ENCODE results near the gene STIP1.

STIP1 gene

GRCh38 chr11:64237484-64237951 lies 51.5 kb downstream of the STIP1 start:
- no peak for DNase-seq (ENCODE audit: low read depth)
- no peak for TF ChIP-seq CTCF (conservative IDR thresholded peaks at IDR 0.05; ENCODE audit: control insufficient read depth, insufficient read depth, low read depth, low read length)

GRCh38 chr11:64238076-64238475 lies 52.1 kb downstream of the STIP1 start:
- H3K4me3 ChIP-seq (ENCODE audit: control insufficient read depth, low read depth, low read length), result no peak overlapping the region
- DNase-seq (ENCODE audit: low read depth), result no peak
- TF ChIP-seq CTCF (conservative IDR thresholded peaks at IDR 0.05; ENCODE audit: control insufficient read depth, insufficient read depth, low read depth, low read length), result no peak

More at GRCh38 chr11:64237484-64237951, 51.5 kb downstream of the STIP1 start:
- no peak overlapping the region for H3K4me3 ChIP-seq (ENCODE audit: control insufficient read depth, low read depth, low read length)

GRCh38 chr11:64238999-64239398 lies 53.0 kb downstream of the STIP1 start:
- no peak for TF ChIP-seq CTCF (conservative IDR thresholded peaks at IDR 0.05; ENCODE audit: control insufficient read depth, insufficient read depth, low read depth, low read length)
- DNase-seq (ENCODE audit: low read depth), result no peak
- no peak overlapping the region for H3K4me3 ChIP-seq (ENCODE audit: control insufficient read depth, low read depth, low read length)

- no peak for DNase-seq (ENCODE audit: low read depth)
- TF ChIP-seq CTCF (conservative IDR thresholded peaks at IDR 0.05; ENCODE audit: control insufficient read depth, insufficient read depth, low read depth, low read length), result no peak
- H3K4me3 ChIP-seq (ENCODE audit: control insufficient read depth, low read depth, low read length), result peak overlapping the region; percentile 62
Observed at GRCh38 chr11:64239662-64240434, 53.9 kb downstream of the STIP1 start.

GRCh38 chr11:64240435-64241240 lies 54.7 kb downstream of the STIP1 start, which contains the start of gene FKBP2:
TSS of gene FKBP2 (plus strand) at chr11:64241095. CDS start at chr11:64242388, 1,293 bp downstream.
- peak; percentile 94 for DNase-seq (ENCODE audit: low read depth)
- H3K4me3 ChIP-seq (ENCODE audit: control insufficient read depth, low read depth, low read length), result peak within 1 kb of the TSS; percentile 77
- no peak for TF ChIP-seq CTCF (conservative IDR thresholded peaks at IDR 0.05; ENCODE audit: control insufficient read depth, insufficient read depth, low read depth, low read length)

GRCh38 chr11:64241241-64241490 lies 55.2 kb downstream of the STIP1 start:
- DNase-seq (ENCODE audit: low read depth), result peak; percentile 99
- peak overlapping the region; percentile 77 for H3K4me3 ChIP-seq (ENCODE audit: control insufficient read depth, low read depth, low read length)
- no peak for TF ChIP-seq CTCF (conservative IDR thresholded peaks at IDR 0.05; ENCODE audit: control insufficient read depth, insufficient read depth, low read depth, low read length)
